Nephron (organoid): Measurements from ENCODE around the gene MAIP1.
A peak's percentile ranks its signal among the peaks of the same experiment; 100 is the strongest.

Experiments used
- H3K27ac Mint-ChIP-seq, 3 experiments: 2 replicates each; pipeline ENCODE4 v1.8.0; 2020; ENCODE audit warnings: mixed read lengths in 3 of 3, mild to moderate bottlenecking in 2 of 3, moderate library complexity in 1 of 3
- H3K27me3 Mint-ChIP-seq: 2 replicates; pipeline ENCODE4 v1.8.0; 2021; ENCODE audit warnings: low read depth, mild to moderate bottlenecking, moderate library complexity, mixed read lengths
- H3K36me3 Mint-ChIP-seq: 2 replicates; pipeline ENCODE4 v1.8.0; 2020; ENCODE audit warnings: low read depth, mixed read lengths
- H3K4me1 Mint-ChIP-seq: 2 replicates; pipeline ENCODE4 v1.8.0; 2020; ENCODE audit warnings: mixed read lengths
- H3K4me3 Mint-ChIP-seq, 3 experiments: 2 replicates each; pipeline ENCODE4 v1.8.0; 2020; ENCODE audit warnings: mild to moderate bottlenecking in 3 of 3, mixed read lengths in 3 of 3, moderate library complexity in 2 of 3
- H3K9me3 Mint-ChIP-seq: 2 replicates; pipeline ENCODE4 v1.8.0; 2020; ENCODE audit warnings: mixed read lengths
- CTCF ChIP-seq, 3 experiments: fragments of 200-600 bp; sonication (generic); IDR thresholded peaks; one replicate each; pipeline ENCODE4 v1.5.0; 2021; ENCODE audit warnings: antibody characterized with exemption in 3 of 3; ENCODE audit not compliant: unreplicated experiment in 3 of 3

Gene MAIP1

GRCh38 chr2:199979832-199980628 lies 24.6 kb downstream of the MAIP1 start:
- Mint-ChIP-seq H3K27ac (peak overlapping the region; percentile 50 to 80 (median 59)), H3K36me3 (no peaks in the 10 kb centered on the region), H3K4me1 (peaks cover 50% of the 10 kb centered on the region), H3K4me3 (peak overlapping the region; percentile 27 to 56 (median 54)), H3K27me3 (no peaks in the 10 kb centered on the region), H3K9me3 (no peaks in the 10 kb centered on the region)
- peak; percentile 90 to 97 (median 94) for TF ChIP-seq CTCF (IDR thresholded peaks at IDR 0.05; ENCODE audit: unreplicated experiment in 3 of 3)

GRCh38 chr2:199982126-199982843 lies 26.9 kb downstream of the MAIP1 start:
- no peak for TF ChIP-seq CTCF (IDR thresholded peaks at IDR 0.05; ENCODE audit: unreplicated experiment in 3 of 3)
- Mint-ChIP-seq H3K4me1 (peaks cover 60% of the 10 kb centered on the region), H3K9me3 (no peaks in the 10 kb centered on the region), H3K27me3 (no peaks in the 10 kb centered on the region), H3K4me3 (no peak overlapping the region), H3K27ac (peak overlapping the region; percentile 41 to 73 (median 65)), H3K36me3 (no peaks in the 10 kb centered on the region)

- TF ChIP-seq CTCF (IDR thresholded peaks at IDR 0.05; ENCODE audit: unreplicated experiment in 3 of 3), result no peak
- Mint-ChIP-seq H3K4me1 (peaks cover 52% of the 10 kb centered on the region), H3K36me3 (no peaks in the 10 kb centered on the region)
These were observed 28.2 kb downstream of the MAIP1 start for GRCh38 chr2:199983534-199983933.

GRCh38 chr2:199984159-199984558 lies 28.8 kb downstream of the MAIP1 start:
- no peaks in the 10 kb centered on the region for H3K9me3 Mint-ChIP-seq
- H3K27ac Mint-ChIP-seq, result peak overlapping the region in 1 of 3 experiments; percentile 63
- H3K4me3 Mint-ChIP-seq, result no peak overlapping the region
- no peaks in the 10 kb centered on the region for H3K27me3 Mint-ChIP-seq
- no peaks in the 10 kb centered on the region for H3K36me3 Mint-ChIP-seq
- peaks cover 47% of the 10 kb centered on the region for H3K4me1 Mint-ChIP-seq
- TF ChIP-seq CTCF (IDR thresholded peaks at IDR 0.05; ENCODE audit: unreplicated experiment in 3 of 3), result no peak

More at GRCh38 chr2:199983534-199983933, 28.2 kb downstream of the MAIP1 start:
- no peak overlapping the region for H3K4me3 Mint-ChIP-seq
- peak overlapping the region; percentile 27 to 65 (median 62) for H3K27ac Mint-ChIP-seq
- H3K9me3 Mint-ChIP-seq, result no peaks in the 10 kb centered on the region
- no peaks in the 10 kb centered on the region for H3K27me3 Mint-ChIP-seq

- H3K36me3 Mint-ChIP-seq, result no peaks in the 10 kb centered on the region
- H3K4me1 Mint-ChIP-seq, result peaks cover 44% of the 10 kb centered on the region
- peak overlapping the region in 1 of 3 experiments; percentile 63 for H3K27ac Mint-ChIP-seq
- H3K9me3 Mint-ChIP-seq, result no peaks in the 10 kb centered on the region
- no peaks in the 10 kb centered on the region for H3K27me3 Mint-ChIP-seq
- TF ChIP-seq CTCF (IDR thresholded peaks at IDR 0.05; ENCODE audit: unreplicated experiment in 3 of 3), result no peak
- no peak overlapping the region for H3K4me3 Mint-ChIP-seq
These were observed 29.4 kb downstream of the MAIP1 start for GRCh38 chr2:199984755-199985154.
